Measurements from ENCODE around the gene SLC44A4.

DNA sequence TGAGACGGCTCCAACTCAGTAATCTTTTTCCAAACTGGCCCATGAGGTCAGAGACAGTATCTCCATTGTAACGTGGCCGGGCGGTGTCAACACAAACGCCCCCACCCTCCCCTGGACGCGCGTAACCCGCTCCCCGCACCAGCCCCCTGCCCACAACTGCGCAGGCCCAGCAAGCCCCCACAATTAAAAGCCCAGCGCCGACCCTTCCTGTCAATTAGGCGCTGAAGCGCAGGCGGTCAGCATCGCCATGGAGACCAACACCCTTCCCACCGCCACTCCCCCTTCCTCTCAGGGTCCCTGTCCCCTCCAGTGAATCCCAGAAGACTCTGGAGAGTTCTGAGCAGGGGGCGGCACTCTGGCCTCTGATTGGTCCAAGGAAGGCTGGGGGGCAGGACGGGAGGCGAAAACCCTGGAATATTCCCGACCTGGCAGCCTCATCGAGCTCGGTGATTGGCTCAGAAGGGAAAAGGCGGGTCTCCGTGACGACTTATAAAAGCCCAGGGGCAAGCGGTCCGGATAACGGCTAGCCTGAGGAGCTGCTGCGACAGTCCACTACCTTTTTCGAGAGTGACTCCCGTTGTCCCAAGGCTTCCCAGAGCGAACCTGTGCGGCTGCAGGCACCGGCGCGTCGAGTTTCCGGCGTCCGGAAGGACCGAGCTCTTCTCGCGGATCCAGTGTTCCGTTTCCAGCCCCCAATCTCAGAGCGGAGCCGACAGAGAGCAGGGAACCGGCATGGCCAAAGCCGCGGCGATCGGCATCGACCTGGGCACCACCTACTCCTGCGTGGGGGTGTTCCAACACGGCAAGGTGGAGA is 63.6 kb downstream of the SLC44A4 start, which contains the start of the genes HSPA1A and HSPA1L:
- TF ChIP-seq, protein P1, sequence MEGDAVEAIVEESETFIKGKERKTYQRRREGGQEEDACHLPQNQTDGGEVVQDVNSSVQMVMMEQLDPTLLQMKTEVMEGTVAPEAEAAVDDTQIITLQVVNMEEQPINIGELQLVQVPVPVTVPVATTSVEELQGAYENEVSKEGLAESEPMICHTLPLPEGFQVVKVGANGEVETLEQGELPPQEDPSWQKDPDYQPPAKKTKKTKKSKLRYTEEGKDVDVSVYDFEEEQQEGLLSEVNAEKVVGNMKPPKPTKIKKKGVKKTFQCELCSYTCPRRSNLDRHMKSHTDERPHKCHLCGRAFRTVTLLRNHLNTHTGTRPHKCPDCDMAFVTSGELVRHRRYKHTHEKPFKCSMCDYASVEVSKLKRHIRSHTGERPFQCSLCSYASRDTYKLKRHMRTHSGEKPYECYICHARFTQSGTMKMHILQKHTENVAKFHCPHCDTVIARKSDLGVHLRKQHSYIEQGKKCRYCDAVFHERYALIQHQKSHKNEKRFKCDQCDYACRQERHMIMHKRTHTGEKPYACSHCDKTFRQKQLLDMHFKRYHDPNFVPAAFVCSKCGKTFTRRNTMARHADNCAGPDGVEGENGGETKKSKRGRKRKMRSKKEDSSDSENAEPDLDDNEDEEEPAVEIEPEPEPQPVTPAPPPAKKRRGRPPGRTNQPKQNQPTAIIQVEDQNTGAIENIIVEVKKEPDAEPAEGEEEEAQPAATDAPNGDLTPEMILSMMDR (optimal IDR thresholded peaks at IDR 0.05 in 1 of 3, IDR thresholded peaks at IDR 0.05 in 1 of 3, conservative IDR thresholded peaks at IDR 0.05 in 1 of 3; ENCODE audit: extremely low read depth in 1 of 3, insufficient read depth in 2 of 3, low read length in 3 of 3), result no peak
- no peak for TF ChIP-seq EZH2 (IDR thresholded peaks at IDR 0.05; ENCODE audit: low read length)
